Nucleus accumbens (tissue), 56 donors: ENCODE results near the gene TMEM101.
A peak's percentile ranks its signal among the peaks of the same experiment; 100 is the strongest.
"Not testable (repeated sequence)": the region's sequence is repeated elsewhere in the genome, so short reads cannot be mapped to it uniquely, and the experiment has no call there.

Source experiments
- DNase-seq, 56 donors: peaks; one replicate each; lab custom pipeline; 2025; lab: John Stamatoyannopoulos, UW

The TMEM101 gene

GRCh38 chr17:44024853-44025252 is 10.1 kb upstream of the TMEM101 start:
- DNase-seq = peak in 3 of 56 donors; percentile 14 to 23 (median 21)

- no peak for DNase-seq
Measured at GRCh38 chr17:44024271-44024663, 9.5 kb upstream of the TMEM101 start.

- no peak for DNase-seq
Measured at GRCh38 chr17:44023545-44024270, 8.9 kb upstream of the TMEM101 start.

- DNase-seq = no peak
Measured at GRCh38 chr17:44022246-44022645, 7.5 kb upstream of the TMEM101 start.

- DNase-seq = not testable (repeated sequence)
Measured at GRCh38 chr17:44021227-44021626, 6.5 kb upstream of the TMEM101 start.

GRCh38 chr17:44014133-44014436 is 678 bp downstream of the TMEM101 start:
- peak in 1 of 56 donors; percentile 53 for DNase-seq

GRCh38 chr17:44012874-44013273 is 1.9 kb downstream of the TMEM101 start:
- DNase-seq = no peak

GRCh38 chr17:44012391-44012790 is 2.4 kb downstream of the TMEM101 start:
- no peak for DNase-seq

GRCh38 chr17:44011876-44012275 is 2.9 kb downstream of the TMEM101 start:
- no peak for DNase-seq

GRCh38 chr17:44010966-44011647 is 3.7 kb downstream of the TMEM101 start:
- no peak for DNase-seq

- no peak for DNase-seq
Measured at GRCh38 chr17:44008205-44008909, 6.4 kb downstream of the TMEM101 start.

- no peak for DNase-seq
Measured at GRCh38 chr17:44007346-44008204, 7.2 kb downstream of the TMEM101 start.

GRCh38 chr17:44006598-44007345 is 8.0 kb downstream of the TMEM101 start:
- peak in 47 of 56 donors; percentile 12 to 83 (median 49) for DNase-seq

GRCh38 chr17:44006272-44006597 is 8.5 kb downstream of the TMEM101 start:
- no peak for DNase-seq

- peak in 1 of 56 donors; percentile 6 for DNase-seq
Measured at GRCh38 chr17:44005527-44006271, 9.1 kb downstream of the TMEM101 start.

- no peak for DNase-seq
Measured at GRCh38 chr17:44004761-44005526, 9.8 kb downstream of the TMEM101 start.

- DNase-seq = no peak
Measured at GRCh38 chr17:44004077-44004760, 10.5 kb downstream of the TMEM101 start, which contains the start of gene NAGS. NAGS (plus strand) TSS chr17:44004622; CDS start chr17:44004664, 42 bp downstream.
